ENCODE data around the gene FAM184B.
"Not testable (repeated sequence)": the region's sequence is repeated elsewhere in the genome, so short reads cannot be mapped to it uniquely, and the experiment has no call there.

Gene FAM184B

DNA sequence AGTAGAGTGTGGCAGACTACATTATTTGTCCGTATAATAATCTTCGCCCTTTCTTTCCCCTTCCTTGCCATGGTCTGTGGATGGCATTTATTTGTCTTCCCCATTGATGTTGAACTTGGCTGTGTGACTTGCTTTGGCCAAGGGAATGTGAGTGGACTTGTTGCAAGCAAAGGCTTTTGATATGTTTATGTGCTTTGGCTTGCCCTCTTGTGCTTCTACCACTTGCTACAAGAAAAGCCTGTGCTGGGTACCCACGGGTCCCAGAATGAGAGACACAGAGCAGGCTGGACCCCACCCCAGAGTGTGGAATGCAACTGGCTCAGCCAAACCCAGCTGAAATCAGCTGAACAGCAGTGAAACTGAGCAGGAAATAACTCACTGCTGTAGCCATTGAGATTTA lies 63.0 kb downstream of the FAM184B start:
- no peak for DNase-seq (ENCODE audit: low read depth)

DNA sequence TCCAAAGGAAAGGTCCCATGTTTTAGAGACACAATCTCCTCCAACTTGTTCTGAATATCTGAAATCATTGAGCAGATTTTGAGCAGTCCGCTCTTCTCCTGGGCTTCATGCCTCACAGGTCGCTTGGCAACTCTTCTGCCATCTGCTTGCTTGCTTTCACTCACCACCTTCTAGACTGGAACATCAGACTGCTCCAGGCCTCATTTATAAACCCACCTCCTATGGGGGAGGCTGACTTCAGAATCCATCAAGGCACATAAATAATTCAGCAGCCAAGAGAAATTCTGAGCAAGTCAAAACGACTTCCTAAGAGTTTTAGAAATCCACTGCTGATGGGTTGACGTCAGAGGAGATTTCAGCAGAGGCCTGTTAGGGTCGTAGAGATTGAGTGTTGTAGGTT lies 64.1 kb downstream of the FAM184B start:
- DNase-seq (ENCODE audit: low read depth), result no peak

DNA sequence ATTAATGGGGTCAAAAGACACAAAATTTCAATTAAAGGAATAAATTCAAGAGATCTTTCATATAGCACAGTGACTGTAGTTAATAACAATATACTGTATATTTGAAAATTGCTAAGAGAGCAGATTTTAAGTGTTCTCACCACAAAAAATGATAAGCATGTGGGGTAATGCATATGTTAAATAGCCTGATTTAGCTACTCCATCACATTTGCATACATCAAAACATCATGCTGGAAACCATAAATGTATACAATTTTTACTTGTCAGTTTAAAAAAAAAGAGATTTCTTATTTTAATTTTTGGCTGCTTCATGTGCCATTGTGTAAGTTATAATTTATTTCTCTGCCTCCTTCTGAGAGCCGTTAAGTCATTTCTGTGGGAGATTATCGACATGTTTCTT lies 65.9 kb downstream of the FAM184B start:
- no peak for DNase-seq (ENCODE audit: low read depth)

DNA sequence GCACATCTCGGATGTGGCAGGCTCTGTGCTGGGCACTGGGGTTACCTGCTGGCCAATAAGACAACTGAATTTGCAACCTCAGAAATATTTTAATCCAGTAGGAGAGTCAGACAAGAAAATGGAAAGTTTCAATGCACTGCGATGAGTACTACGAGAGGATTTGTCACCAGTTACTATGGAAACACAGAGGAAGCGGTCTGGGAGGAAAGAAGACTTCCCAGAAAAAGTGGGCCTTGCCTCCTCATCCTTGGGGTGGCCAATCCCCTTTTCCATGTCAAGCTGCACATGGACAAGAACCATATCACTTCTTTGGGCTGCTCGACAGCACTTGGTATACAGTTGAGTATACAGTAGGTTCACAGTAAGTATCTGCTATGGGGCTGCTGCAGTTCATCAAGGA lies 67.6 kb downstream of the FAM184B start:
- DNase-seq (ENCODE audit: low read depth), result no peak

DNA sequence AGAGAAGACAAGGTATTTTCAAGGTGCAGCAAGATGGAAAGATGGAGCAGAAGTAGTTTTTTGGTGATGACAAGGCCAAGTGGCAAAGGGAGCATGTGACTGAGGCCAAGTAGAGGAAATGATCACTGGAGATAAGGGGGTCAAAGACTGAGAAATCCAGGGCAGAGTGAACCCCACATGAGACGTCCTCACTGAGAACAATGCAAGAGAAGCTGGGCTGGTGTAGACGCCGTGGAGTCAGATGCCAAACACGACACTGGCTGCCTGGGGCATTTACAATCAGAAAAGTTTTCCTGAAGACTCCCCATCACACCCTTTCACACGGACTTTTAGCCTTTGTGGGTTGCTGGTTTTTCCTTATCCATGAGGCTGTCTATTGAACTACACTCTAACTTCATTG lies 69.3 kb downstream of the FAM184B start:
- DNase-seq (ENCODE audit: low read depth), result no peak

DNA sequence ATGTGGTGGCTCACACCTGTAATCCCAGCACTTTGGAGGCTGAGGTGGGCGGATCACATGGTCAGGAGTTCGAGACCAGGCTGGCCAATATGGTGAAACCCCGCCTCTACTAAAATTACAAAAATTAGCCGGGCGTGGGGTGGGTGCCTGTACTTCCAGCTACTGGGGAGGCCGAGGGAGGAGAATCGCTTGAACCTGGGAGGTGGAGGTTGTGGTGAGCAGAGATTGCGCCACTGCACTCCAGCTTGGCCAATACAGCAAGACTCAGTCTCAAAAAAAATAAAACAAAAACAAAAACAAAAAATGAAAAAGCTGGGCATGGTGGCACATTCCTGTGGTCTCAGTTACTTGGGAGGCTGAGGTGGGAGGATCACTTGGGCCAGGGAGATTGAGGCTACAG lies 70.2 kb downstream of the FAM184B start:
- DNase-seq (ENCODE audit: low read depth), result not testable (repeated sequence)

DNA sequence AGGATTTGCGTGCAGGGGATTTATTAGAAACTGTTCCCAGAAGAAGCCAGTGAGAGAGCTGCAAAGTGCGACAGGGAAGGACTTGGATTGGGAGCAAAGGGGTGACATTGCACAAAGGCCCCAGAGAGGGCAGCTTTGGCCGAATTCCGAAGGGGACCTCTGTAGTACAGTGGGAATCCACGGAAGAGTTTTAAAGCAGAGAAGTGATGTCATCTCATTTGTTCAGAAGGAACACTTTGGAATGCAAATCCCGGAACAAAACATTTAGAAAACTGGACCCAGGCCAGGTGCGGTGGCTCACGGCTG lies 71.7 kb downstream of the FAM184B start:
- no peak for DNase-seq (ENCODE audit: low read depth)

DNA sequence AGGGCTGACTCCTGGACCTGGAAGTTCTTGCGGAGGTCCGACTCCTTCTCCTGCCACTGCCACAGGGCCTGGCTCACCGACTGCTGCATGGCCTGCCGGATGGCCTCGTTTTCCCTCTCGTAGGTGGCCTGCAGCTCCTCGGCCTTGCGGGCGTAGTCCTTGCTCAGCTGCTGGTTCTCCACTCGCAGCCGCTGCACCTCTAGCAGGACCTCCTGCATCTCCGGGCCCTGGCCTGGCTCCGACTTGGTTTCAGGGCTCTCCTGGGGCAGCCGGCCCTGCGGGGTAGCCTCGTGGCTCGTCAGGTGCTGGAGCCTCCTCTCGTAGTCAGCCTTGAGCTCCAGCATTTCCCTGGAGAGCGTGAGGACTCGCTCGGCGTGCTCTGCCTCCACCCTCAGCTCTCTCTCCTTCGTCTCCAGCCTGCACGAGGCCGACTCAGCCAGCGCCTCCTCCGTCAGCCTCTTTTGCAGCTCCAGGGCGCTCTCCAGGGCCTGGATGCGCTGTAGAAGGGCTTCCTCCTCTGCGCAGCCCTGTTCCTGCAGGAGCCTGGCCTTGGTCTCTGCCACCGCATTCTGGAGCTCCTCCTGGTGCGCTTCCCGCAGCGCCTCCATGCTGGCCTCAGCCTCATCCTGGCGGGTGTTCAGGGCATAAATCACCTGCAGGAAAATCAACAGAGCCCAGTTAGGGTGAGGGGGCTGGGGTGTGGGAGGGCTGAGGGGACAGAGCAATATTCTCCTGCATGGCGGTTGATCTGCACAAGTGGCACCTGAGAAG lies 72.2 kb downstream of the FAM184B start:
- DNase-seq (ENCODE audit: low read depth), result no peak

DNA sequence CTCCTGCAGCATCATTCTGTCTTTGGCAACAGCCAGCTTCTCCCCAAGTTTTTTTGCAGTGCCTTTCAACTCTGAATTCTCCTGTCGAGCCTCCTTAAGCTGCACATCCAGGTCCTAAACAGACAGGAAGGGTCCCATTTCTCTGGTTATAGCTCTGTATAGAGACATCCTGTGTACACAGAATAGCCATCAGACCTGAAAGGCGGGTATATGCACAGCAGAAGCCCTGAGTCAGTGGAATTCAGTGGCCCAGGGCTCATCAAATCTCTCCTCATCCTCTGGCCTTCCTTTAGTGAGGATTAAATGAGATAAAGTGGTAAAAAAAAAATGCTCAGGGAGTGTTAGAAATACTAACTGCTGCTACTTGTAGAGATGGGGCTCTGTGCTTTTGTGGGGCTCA lies 73.8 kb downstream of the FAM184B start:
- no peak for DNase-seq (ENCODE audit: low read depth)

DNA sequence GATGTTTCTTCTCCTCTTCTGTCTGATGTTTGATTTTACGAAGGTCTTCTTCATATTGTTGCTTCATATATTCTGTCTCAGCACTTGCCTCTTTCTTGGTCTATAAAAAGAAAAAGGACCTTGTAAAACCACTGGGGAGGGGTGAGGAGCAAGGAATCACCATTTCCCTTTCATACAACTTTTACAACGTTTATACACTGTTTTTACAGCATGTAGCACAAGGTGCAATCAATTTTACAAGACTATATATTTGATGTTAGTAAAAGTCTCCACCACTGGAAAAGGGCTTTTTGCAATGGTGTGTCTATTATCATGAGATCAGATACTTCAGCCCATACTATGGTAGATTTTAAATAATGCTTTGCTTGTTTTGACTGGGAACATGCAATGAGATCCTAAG lies 76.3 kb downstream of the FAM184B start:
- no peak for DNase-seq (ENCODE audit: low read depth)

DNA sequence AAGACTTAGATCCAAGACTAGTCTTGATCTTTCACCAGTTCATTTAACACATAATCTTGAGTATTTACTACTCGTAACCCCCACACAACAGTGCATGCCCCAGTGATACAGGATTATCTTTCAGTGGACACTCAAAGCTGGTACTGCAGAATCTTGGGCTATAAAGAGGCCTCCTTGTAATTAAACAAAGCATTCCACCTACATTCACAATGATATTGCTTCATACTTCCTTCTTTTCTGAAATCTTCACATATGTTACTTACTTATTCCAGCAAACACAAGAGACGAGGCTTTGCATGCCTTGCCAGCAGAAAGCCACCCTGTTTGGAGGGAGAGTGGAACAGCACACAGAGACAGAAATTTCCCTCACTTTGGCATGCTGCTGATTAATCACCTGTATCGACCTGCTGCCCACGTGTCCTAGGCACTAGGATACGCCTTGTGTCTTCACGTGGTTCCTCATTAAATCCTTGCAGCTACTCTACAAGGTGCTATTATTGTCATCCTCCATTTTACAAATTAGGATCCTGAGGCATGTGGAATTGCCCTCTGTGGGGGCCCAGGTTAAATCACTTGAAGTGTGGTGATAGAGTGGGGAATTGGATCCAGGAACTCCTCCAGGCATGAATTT lies 77.3 kb downstream of the FAM184B start:
- no peak for DNase-seq (ENCODE audit: low read depth)

DNA sequence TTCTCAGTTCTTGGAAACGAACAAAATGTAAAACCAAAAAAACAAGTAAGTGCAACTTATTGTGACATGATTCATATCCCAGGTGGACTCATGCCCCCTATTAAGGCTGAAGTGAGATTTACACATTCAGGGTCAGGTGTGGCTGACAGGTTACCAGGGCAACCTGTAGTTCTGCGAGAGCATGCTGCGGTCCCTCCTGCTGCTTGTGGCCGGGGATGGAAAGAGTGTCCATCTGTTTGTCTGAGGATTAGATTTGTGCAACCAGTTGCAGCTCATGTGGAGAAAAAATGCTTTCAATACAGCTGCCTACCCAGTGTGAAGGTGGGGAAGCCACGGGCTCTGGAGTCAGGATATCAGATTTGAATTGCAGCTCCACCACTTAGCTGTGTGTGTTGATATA lies 78.8 kb downstream of the FAM184B start:
- no peak for DNase-seq (ENCODE audit: low read depth)

DNA sequence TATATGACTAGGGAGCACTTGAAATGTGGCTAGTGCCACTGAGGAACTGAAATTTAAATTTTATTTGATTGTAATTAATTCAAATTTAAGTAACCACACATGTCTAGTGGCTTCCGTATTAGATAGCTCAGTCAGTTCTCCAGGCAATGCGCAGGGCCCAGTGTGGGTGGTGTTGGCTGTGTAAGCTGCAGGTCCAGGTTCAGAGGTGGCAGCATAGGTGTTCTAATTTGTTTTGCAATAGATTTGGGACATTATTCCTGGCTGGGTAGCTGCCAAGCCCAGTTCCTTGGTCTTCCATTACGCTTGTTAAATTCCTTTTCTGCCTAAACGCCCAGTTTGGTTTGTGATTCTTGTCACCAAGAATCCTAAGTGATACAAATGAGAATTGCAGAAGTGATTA lies 79.5 kb downstream of the FAM184B start:
- no peak for DNase-seq (ENCODE audit: low read depth)

DNA sequence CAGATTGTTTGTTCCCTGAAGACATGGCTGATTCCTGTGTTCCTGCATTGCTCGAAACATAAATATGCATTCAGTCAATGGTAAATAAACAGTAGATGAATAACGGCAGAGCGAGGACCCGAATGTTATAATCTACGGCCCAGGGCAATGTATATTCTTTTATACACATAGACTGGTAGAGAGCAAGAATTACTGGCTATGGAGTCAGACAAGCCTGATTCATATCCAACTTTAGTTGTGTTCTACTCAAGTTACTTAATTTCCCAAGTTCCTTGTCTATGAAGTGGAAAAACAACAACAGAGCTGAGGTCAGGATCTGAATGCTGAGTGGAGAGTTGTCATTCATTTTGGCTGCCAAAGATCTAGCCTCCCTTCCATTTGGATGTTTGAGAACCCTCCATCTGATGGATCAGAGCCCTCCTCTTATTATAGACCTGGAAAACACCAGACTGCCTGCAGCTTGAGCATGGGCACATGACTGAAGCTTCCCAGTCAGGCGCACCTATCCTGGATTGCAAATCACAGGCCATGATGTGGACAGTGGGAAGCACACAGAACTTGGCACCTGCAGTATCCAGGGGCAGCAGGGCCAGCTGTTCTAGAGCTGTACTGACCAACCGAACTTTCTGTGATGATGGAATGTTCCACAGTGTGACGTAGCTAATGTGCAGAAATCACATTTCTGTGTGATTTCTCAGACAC lies 80.1 kb downstream of the FAM184B start:
- no peak for DNase-seq (ENCODE audit: low read depth)

DNA sequence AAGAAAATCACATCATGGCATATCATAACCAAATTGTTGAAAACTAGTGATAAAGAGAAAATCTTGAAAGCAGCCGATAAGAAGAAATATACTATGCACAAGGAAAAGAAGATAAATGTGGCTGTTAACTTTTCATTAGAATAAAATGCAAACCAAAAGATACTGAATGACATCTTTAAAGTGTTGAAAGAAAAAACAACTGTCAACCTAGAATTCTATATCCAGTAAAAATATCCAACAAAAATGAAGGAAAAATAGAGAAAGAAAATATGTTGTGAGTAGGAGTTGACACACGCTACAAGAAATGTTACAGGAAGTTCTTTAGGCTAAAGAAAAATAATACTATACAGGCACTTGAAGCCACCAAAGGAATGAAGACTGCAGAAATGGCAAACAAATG lies 82.0 kb downstream of the FAM184B start:
- DNase-seq (ENCODE audit: low read depth), result no peak

DNA sequence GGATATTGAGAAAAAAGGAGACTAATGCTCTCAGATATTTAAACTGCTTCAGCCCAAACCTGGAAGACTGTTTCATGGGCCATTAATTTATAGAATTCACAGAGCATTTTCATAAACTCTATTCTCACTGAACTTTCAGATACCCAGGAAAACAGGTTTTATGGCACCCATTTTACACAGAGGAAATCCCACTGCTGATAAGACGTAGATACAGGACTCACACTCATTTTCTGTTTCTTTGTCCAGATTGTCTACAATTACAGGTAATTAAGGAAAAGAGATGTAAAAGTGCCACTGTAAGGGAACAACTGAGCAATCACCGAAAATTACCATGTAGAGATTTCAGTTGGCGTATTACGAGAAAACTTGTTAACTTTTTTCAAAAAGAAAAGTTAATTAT lies 83.3 kb downstream of the FAM184B start:
- DNase-seq (ENCODE audit: low read depth), result no peak

DNA sequence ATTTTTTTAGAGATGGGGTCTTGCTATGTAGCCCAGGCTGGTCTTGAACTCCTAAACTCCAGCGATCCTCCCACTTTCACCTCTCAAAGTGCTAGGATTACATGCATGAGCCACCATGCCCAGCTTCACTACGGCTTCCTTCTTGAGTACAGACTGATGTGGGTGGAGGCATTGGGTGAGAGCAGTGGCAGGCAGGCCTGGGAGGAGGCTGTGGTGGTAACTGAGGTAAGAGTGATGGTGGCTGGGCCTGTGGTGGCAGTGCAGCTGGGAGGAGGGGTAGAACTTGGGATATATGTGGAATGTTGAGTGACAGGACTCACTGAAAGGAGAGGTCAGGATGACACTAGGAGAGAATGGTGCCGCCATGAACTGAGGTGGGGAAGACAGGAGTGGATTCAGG lies 86.1 kb downstream of the FAM184B start:
- DNase-seq (ENCODE audit: low read depth), result no peak

DNA sequence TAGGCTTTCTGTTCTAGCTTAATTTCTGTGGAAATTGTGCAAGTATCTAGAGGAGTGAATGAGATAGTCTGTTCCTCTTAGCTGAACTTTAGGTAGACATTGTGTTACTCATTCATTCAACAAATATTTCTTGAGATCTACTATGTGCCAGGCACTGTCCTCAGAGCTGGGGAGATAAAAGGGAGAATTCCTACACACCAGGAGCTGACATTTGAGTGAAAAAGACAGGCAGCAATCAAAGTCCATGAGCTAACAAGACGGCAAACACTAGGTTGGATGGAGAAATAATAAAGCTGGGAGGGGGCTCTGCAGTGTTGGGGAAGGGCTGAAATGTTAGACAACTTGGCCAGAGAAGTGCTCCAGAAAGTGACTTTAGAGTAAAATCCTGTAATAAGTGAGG lies 86.9 kb downstream of the FAM184B start:
- no peak for DNase-seq (ENCODE audit: low read depth)

DNA sequence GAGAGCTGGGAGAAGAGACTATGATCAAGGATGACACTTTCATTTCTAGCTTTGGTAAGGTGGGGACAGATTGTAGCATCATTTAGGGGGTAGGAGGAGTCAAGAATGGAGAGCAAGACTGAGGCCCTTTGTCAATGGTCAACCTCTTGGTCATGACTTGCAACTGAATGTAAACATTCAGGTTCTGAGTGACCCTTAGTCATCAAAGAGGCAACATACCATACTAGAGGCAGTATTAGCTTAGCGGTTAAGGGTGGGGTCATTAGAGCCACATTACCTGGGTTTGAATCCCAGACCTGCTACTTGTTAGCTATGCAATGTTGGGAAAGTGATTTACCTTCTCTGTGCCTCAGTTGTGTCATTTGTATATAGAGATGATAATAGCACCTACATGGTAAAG lies 90.5 kb downstream of the FAM184B start:
- no peak for DNase-seq (ENCODE audit: low read depth)

DNA sequence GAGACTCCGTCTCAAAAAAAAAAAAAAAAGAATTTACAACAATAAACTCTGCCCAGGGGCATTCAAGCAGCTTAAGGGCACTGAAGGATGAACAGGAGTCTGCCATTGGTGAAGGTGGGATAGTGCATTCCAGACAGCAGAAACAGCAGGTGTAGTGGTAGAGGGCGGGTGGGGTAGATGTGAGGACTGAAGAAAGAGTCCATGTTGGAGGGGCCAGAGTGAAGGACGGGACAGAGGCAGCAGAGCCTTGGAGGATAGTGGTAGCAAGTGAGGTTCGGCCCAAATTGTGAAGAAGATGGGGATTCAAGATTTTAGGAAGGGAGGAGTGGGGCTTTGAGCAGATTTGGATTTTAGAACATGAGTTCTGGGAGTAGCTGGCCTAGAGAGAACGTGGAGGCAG lies 91.3 kb downstream of the FAM184B start:
- no peak for DNase-seq (ENCODE audit: low read depth)

DNA sequence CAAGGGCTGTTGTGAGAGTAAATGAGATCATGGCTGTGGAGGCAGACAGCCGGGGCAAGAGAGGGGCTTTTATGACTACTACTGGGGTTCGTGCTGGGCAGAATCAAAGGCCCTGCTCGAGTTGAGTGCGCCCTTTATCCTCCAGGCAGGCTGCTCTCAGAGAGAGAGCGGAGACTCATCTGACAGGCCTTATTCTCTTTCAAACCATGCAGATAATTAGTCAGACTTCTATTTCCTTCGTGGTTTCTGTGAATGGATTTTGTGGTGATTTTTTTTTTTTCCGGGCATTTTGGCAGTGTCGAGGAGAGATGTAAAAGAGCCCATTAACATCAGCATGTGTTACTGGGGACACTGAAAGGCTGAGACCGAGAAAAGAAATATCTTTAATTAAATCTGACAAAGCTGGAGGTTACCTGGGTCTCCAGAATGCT lies 93.4 kb downstream of the FAM184B start:
- DNase-seq (ENCODE audit: low read depth), result no peak

DNA sequence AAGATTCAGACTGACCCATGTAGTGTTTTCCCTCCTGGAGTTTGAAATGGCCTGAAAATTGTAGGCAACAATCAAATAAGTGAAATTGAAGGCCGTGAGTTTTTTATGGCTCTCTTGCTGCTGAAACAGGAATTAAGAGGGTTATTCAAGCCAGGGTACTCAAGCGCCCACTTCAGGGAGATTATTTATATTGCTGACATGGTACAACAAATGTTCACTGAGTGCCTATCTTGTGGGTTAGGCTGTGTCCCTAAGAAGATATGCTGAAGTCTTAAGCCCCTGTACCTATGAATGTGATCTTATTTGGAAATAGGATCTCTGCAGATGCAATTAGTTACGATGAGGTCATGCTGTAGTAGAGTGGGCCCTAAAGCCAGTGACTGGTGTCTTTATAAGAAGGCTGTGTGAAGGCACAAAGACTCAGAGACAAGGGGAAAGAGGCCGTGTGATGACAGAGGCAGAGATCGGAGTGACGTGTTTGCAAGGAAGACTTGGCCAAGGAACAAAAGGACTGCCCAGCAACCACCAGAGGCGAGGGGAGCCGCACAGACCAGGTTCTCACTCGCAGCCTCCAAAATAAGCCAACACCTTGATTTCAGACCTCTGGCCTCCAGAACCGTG lies 94.1 kb downstream of the FAM184B start:
- no peak for DNase-seq (ENCODE audit: low read depth)

DNA sequence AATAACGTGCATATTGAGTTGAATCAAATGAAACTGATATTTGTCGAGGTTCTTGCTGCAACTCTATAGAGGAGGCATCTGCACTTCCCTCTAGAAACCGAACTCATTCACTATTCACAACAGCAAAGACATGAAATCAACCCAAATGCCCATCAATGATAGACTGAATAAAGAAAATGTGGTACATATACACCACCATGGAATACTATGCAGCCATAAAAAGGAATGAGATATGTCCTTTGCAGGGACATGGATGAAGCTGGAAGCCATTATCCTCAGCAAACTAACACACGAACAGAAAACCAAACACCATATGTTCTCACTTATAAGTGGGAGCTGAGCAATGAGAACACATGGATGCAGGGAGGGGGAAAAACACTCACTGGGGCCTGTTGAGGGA lies 96.8 kb downstream of the FAM184B start:
- not testable (repeated sequence) for DNase-seq (ENCODE audit: low read depth)

Measured in T-helper 22 cell (primary cell).